ENCODE data around the gene FAM120A. TPM values are rescaled to one million over a fixed set of nuclear protein-coding genes. Genes with fewer than 3 reads are reported as not detected.
A peak's percentile ranks its signal among the peaks of the same experiment; 100 is the strongest.
"Not testable (repeated sequence)": the region's sequence is repeated elsewhere in the genome, so short reads cannot be mapped to it uniquely, and the experiment has no call there.

The FAM120A gene
- 72.2 TPM for total RNA-seq

DNA sequence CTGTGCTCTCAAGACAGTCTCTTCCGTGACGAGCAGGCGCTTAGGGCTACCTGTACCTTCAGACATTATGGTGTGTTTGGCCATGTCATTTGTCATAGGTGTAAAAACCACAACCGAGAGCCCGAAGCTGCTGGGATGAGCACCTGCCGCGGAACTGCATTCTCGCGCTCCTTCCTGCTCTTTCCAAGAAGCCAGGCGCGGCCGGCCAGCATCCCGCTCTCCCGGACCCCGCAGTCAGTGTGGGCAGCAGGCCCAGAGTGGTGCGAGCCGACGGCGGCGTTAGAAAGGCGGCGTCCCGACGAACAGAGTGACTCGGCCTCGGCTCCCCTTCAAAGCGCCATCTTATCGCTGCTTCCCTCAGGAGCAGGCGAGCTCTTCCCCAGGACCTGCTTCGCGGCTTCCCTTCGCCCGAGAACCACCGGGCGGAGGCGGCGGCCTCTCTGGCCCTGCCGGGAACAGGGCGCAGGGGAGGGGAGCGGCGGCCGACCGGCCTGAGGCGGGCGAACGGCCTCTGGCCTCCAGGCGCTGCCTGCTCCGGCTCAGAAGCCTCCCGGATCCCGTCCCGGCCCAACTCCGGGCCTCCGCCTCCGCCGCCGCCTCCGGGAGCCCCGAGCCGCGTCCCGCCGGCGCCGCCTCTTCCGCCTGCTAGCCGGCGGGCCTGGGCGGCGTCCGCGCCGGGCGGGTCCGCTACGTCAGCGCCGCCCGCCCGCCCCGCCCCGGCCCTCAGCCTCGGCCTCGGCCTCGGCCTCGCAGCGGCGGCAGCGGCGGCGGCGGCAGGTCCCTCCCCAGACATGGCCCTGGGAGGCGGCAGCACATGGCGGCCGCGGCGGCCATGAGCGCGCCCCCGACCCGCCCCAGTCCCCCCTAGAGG is at the start of gene FAM120A:
TSS of gene FAM120A (plus strand) at position 741 of the 871 bp plus-strand sequence. CDS start 231 bp downstream, outside the sequence.
- ATAC-seq (peak; percentile 82), DNase-seq (ENCODE audit: low spot score) (peak; percentile 80)

DNA sequence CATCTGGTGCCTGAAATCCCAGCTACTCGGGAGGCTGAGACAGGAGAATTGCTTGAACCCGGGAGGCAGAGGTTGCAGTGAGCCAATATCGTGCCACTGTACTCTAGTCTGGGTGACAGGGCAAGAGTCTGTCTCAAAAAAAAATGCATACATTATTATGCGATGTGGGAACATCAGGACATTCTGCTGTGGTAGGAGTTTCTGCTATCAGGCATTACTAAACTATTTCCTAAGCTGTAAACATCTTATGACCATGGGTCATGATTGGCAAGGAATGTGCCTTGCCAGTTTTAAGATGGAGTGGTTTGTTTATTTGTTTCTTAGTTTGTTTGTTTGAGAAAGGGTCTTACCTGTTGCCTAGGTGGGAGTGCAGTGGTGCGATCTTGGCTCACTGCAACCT is 45.1 kb upstream of the FAM120A start:
- ATAC-seq: no peak
- DNase-seq (ENCODE audit: low spot score): no peak

GRCh38 chr9:93413530-93413929 is 38.0 kb upstream of the FAM120A start:
- DNase-seq (ENCODE audit: low spot score) (no peak), ATAC-seq (no peak)

DNA sequence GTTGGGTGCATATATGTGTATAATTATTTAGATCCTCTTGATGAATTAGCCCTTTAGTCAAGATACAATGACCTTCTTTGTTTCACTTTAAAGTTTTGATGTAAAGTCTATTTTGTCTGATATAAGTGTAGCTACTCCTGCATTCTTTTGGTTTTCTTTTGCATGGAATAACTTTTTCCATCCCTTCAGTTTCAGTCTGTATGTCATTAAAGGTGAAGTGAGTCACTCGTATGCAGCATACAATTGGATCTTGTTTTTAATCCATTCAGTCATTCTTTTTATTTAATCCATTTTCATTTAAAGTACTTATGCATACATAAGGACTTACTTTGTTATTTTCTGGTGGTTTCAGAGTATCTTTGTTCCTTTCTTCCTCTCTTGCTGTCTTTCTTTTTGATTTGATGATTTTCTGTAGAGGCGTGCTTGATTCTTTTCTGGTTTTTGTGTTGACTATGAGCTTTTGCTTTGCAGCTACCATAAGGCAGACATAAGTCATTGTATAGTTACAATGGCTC is 36.3 kb upstream of the FAM120A start:
- no peak for DNase-seq (ENCODE audit: low spot score)
- ATAC-seq: no peak

DNA sequence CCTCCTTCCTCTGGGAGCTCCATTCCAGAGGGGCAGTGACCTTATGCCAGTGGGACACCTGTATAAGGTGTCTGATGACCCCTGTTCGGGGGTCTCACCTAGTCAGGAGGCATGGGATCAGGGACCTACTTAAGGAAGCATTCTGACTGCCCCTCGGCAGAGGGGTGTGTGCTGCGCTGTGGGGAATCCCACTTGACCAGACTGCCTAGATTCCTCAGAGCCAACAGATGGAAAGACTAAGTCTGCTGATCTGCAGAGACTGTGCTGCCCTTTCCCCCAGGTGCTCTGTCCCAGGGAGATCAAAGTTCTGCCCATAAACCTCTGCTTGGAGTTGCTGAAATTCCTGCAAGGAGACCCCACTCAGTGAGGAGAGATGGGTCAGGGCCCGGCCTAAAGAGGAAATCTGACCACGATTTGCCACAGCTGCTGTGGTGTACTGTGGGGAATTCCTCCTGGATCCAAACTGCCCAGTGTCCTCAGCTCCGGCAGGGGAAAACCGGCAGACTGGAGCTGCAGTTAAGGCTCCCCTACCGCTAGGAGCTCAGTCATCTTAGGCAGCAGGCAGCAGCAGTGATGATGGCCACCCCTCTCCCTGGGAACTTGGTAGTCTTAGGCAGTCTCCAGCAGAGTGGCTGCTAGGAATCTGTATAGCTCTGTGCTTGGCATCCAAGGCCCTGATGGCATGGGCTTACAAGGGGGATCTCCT is 34.8 kb upstream of the FAM120A start:
- no peak for ATAC-seq
- DNase-seq (ENCODE audit: low spot score): no peak

DNA sequence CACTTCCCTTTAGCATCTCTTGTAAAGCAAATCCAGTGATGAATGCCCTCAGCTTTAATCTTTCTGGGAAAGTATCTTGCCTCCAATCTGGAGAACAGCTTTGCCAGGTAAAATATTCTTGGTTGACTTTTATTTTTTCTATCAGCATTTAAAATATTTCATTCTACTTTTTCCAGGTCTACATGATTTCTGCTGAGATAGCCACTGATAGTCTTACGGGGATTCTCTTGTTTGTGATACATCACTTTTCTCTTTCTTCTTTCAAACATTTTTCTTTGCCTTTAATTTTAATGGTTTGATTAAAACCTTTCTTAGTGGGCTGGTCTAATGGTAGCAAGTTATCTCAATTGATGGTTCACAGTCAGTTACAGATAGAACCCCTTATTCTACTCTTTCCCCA is 33.9 kb upstream of the FAM120A start:
- no peak for ATAC-seq
- DNase-seq (ENCODE audit: low spot score): no peak

DNA sequence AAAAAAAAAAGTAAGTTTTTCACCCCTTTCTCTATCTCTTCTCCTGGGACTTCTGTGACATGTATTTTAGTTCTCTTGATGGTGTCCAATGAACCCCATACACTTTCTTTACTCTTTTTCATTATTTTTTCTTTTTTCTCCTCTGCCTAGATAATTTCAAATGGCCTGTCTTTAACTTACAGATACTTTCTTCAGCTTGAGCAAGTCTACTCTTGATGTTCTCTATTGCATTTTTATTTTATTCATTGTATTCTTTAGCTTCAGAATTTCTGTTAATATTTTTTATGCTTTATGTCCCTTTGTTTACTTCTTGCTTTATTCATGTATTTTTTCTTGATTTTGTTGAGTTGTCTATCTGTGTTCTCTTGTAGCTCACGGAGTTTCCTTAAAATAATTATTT is 32.5 kb upstream of the FAM120A start:
- ATAC-seq: no peak

GRCh38 chr9:93422977-93423616 is 28.4 kb upstream of the FAM120A start:
- no peak for DNase-seq (ENCODE audit: low spot score)
- no peak for ATAC-seq

More for the DNA sequence above, 32.5 kb upstream of the FAM120A start:
- DNase-seq (ENCODE audit: low spot score): no peak

DNA sequence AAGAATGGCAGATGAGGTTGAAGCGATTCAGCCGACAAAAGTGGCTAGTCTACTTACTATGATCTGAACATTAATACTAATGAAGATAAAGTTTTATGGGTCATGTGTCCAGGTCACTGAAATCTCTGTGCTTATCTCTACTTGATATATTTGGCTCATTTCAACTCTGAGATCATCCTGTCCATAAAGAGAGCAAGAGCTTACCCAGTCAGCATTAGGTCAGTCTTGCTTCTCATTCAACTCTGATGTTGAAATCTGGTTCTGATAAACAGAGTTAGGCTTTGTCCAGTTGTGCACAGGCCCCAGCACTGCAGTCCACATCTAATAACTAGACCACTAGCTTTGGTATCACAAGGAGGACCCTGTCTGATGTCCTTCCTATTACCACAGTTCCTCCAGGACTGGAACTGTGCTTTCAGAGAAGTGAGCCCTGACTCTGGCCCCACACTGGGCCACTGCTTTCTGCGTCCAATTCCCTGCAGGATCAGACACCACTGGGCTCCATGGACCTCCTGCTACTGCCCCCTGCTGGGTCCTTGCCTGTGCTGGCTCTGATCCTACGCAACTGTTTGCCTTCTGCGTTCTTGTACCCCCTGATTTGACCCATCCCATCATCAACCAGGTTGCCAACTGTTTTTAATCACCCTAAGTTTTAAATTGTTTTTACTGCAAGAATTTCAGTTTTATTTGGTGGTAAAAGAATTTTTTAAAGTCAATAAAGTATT is 23.7 kb upstream of the FAM120A start:
- ATAC-seq (no peak), DNase-seq (ENCODE audit: low spot score) (no peak)

DNA sequence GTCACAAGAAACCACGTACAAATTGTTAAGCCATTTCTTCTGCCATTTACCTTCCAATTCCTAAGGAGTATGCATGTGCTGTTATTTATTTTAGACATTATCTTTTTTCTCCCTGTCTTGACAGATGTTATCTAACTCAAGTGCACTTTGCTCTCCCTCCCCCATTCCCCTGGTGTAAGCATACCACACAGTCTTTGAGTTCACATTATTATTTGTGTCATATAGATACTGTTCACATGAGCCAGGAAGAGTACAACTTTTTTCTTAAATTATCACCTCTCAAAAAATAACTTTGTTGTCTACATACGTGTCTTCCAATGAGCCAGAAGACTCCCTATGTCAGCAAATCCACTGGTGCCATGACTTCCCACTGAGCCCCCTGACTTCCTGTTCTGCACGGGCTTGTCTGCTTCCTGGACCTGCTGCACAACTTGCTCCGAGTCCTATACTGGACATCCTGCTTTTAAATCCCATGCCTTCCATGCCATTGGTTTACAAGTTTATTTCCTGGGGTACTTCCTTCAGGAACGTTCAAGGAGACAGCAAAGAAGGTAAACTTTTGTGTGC is 19.9 kb upstream of the FAM120A start:
- ATAC-seq (peak; percentile 36), DNase-seq (ENCODE audit: low spot score) (no peak)

GRCh38 chr9:93432964-93433363 is 18.5 kb upstream of the FAM120A start:
- DNase-seq (ENCODE audit: low spot score) (no peak), ATAC-seq (no peak)

- DNase-seq (ENCODE audit: low spot score): no peak
- ATAC-seq: no peak
These were observed 17.4 kb upstream of the FAM120A start for GRCh38 chr9:93434056-93434455.

- DNase-seq (ENCODE audit: low spot score) (no peak), ATAC-seq (no peak)
These were observed 16.1 kb upstream of the FAM120A start for GRCh38 chr9:93435386-93435785.

DNA sequence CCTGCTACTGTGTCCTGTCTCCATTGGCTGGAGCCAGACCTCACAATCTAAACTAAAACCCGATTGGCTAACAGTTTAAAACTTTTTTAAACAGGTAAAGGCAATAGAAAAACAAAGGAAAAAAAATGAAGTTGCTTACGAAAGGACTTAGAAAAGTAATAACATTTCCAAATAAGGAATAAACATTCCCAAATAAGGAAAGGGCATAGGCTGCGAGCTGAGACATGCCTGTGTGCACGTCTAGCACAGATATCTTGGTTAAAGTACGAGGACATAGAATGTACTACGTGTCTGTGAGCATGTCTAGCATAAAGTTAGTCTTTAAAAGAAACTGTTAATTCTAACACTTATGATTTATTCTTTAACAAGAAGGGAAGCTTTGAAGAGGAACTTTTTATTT is 15.3 kb upstream of the FAM120A start:
- ATAC-seq (no peak), DNase-seq (ENCODE audit: low spot score) (no peak)

DNA sequence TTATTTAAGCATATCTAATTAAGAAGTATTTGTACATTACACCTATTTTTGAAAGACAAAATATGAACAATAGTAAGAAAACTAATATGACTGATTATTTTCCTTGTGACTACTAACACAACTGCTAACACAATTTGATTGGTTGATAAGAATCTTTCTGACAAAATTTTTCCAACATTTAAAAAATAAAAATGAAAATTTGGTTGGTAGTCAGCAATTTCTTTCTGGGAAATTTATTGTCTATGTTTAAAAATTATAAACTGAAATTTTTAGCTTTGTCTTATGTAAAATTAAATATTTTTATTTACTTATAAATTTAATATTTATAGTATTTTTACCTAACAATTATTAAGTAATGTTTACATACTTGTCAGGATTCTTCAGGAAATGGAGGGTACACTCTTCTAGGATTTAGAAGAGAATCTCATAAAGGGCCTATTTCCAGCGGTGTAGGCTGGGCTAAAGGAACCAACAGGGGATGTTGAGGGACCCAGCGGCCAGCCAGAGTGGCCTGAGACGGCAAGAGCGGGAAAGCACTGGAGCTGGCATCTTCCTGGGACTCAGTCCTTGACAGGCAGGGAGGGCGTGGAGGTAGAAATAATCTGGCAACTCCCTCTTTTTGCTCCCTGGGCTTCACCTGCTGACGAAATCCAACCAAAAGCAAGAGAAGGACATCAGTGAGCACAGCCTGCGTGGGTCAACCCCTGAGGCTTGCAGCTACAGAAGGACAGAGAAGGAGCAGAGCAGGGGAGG is 14.7 kb upstream of the FAM120A start:
- ATAC-seq: no peak
- DNase-seq (ENCODE audit: low spot score): no peak

DNA sequence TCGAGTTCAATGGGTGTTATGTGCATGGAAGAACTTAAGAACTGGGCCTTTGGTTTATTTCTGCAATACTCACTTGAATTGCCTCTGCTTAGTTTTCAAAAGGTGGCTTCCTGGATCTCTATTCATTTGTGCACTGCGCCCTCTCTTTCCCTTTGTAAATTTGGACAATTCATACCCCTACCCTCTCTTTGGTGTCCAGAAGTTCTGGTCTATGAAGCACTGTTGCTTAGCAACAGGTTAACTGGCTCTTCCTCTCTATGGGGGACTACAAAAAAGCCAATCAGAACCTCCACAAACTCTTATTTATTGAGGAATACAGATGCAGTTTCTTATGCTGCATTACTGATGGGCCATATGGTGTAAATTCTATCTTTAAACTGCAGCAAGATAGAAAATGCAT is 13.5 kb upstream of the FAM120A start:
- DNase-seq (ENCODE audit: low spot score): no peak
- ATAC-seq: no peak

DNA sequence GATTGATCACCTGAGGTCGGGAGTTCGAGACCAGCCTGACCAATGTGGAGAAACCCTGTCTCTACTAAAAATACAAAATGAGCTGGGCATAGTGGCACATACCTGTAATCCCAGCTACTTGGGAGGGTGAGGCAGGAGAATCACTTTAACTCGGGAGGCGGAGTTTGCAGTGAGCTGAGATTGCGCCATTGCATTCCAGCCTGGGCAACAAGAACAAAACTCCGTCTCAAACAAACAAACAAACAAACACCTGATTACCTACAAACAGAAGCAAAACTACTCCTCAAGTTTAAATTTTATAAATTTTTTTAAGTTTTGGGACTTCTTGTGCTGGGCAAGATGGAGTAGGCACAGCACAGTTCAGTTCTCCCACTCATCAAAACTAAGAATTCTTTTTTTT is 12.2 kb upstream of the FAM120A start:
- not testable (repeated sequence) for DNase-seq (ENCODE audit: low spot score); ATAC-seq

- ATAC-seq: no peak
- no peak for DNase-seq (ENCODE audit: low spot score)
These were observed 10.4 kb upstream of the FAM120A start for GRCh38 chr9:93440896-93441580.

GRCh38 chr9:93446073-93446472 is 5.4 kb upstream of the FAM120A start:
- no peak for DNase-seq (ENCODE audit: low spot score)
- no peak for ATAC-seq

Data from left lobe of liver (tissue), 2 donors.